Caco-2 (cell line): ENCODE results near the gene PAN2. TPM values are rescaled to one million over a fixed set of nuclear protein-coding genes. Genes with fewer than 3 reads are reported as not detected.
"Not testable (repeated sequence)": the region's sequence is repeated elsewhere in the genome, so short reads cannot be mapped to it uniquely, and the experiment has no call there.

Source experiments
- BruUV-seq: library from RNA; stranded (reverse); fragments of 400-500 nt; replicated peaks from 2 replicates; lab custom pipeline; 2021; lab: Mats Ljungman, UMichigan
- CTCF ChIA-PET: fragments of 300-600 bp; sonication (Branson Sonifier 250); formaldehyde crosslinking; loops from one replicate; lab custom pipeline; 2022; ENCODE audit warnings: antibody characterized with exemption; lab: Charles Lee
- POLR2A ChIA-PET: fragments of 300-600 bp; sonication (Branson Sonifier 250); formaldehyde crosslinking; loops from one replicate; lab custom pipeline; 2022; ENCODE audit warnings: antibody characterized with exemption; lab: Charles Lee
- DNase-seq, 2 experiments: peaks; one replicate each; pipeline versions ENCODE4 v3.0.0 to v3.0.0-alpha.2; 2020 to 2022
- H3K27me3 ChIP-seq: replicated peaks from 2 replicates; pipeline ENCODE4 v1.6.0; 2011; ENCODE audit warnings: low read length; ENCODE audit not compliant: control insufficient read depth, insufficient read depth
- H3K36me3 ChIP-seq: 2 replicates; pipeline ENCODE4 v1.5.1; 2011; ENCODE audit warnings: low read length; ENCODE audit not compliant: control insufficient read depth, insufficient read depth
- H3K4me1 ChIP-seq: fragments of 250-450 bp; sonication (Bioruptor Pico); 2 replicates; pipeline ENCODE4 v1.5.1; 2020; ENCODE audit warnings: mild to moderate bottlenecking
- H3K4me3 ChIP-seq: 2 replicates; pipeline ENCODE4 v1.5.1; 2011; ENCODE audit warnings: low read depth, mild to moderate bottlenecking, control low read depth, low read length
- H3K9me3 ChIP-seq: fragments of 250-450 bp; sonication (Bioruptor Pico); 2 replicates; pipeline ENCODE4 v1.5.1; 2020; ENCODE audit warnings: mild to moderate bottlenecking, moderate library complexity
- H3K27ac Mint-ChIP-seq: one replicate; pipeline ENCODE4 v1.8.0; 2022; ENCODE audit warnings: mixed read lengths; ENCODE audit not compliant: unreplicated experiment
- H3K27me3 Mint-ChIP-seq: one replicate; pipeline ENCODE4 v1.8.0; 2022; ENCODE audit warnings: mixed read lengths; ENCODE audit not compliant: insufficient read depth, unreplicated experiment
- H3K36me3 Mint-ChIP-seq: one replicate; pipeline ENCODE4 v1.8.0; 2022; ENCODE audit warnings: mild to moderate bottlenecking, mixed read lengths; ENCODE audit not compliant: insufficient read depth, unreplicated experiment
- H3K4me1 Mint-ChIP-seq: one replicate; pipeline ENCODE4 v1.8.0; 2022; ENCODE audit warnings: low read depth, mixed read lengths; ENCODE audit not compliant: unreplicated experiment
- H3K4me3 Mint-ChIP-seq: one replicate; pipeline ENCODE4 v1.8.0; 2022; ENCODE audit warnings: mild to moderate bottlenecking, moderate library complexity, mixed read lengths; ENCODE audit not compliant: unreplicated experiment
- H3K9me3 Mint-ChIP-seq: one replicate; pipeline ENCODE4 v1.8.0; 2022; ENCODE audit warnings: mixed read lengths; ENCODE audit not compliant: unreplicated experiment
- intact Hi-C: fragments of 100-400 bp; cut with micrococcal nuclease; formaldehyde crosslinking; loops from one replicate; pipeline ENCODE4 v1.10.0; 2022; ENCODE audit not compliant: unreplicated experiment
- total RNA-seq: library from RNA; stranded (reverse); gene quantifications from 2 replicates; pipeline ENCODE4 v1.2.3, GENCODE V29; 2022
- TF ChIP-seq, protein P1 (sequence below), 2 experiments: fragments of 200-600 bp in 1 of 2; IDR thresholded peaks; 1 replicate in 1 of 2; 2 replicates in 1 of 2; pipeline versions ENCODE4 v1.5.1 to v1.8.0; 2011 to 2022; ENCODE audit warnings: antibody characterized with exemption in 1 of 2, control low read depth in 1 of 2, inconsistent platforms in 1 of 2, low read depth in 1 of 2, low read length in 1 of 2, mild to moderate bottlenecking in 1 of 2, moderate library complexity in 1 of 2; ENCODE audit not compliant: insufficient read depth in 1 of 2, severe bottlenecking in 1 of 2, unreplicated experiment in 1 of 2

Gene PAN2
- total RNA-seq, 1 experiment from 2014 or later: 30.0 TPM

DNA sequence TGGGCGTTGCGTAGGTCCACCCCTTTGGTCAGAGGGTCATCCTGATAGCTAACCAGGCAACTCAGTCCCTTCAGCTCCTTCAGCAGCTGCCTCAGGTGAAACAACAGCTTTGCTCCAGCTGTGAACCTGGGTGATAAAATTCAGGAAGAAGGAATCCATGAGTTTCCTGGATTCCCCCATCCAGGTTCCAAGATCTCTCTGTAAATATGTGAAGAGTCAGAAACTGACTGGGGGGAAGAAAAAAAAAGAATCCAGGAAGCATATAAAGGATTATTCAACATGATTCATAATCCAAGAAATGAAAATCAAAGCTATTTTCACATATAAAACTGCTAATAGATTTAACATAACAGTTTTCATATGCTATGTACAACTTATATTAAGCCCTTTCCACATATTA is 17.5 kb upstream of the PAN2 start:
- CTCF ChIA-PET: no interaction called here

DNA sequence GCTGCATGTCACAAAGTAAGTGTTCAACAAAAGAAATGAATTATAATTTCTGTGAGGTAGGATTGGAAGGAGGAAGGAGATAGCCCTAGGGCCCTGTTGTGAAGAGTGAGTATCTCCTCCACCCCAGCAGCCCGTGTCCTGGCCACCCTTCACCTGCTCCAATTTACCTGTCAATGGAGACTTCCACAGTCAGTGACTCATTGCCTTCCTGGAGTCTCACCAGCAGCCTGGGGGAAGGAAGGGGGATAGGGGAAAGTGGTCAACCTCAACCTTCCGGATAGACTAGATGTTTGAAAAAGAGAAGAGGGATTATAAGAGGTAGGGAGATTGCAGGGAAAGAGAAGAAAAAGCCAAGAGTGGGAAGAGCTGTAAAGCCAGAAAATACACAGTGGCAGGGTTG is 16.9 kb upstream of the PAN2 start:
- no peaks in the 10 kb centered on the region for H3K27me3 Mint-ChIP-seq
- TF ChIP-seq, protein P1, sequence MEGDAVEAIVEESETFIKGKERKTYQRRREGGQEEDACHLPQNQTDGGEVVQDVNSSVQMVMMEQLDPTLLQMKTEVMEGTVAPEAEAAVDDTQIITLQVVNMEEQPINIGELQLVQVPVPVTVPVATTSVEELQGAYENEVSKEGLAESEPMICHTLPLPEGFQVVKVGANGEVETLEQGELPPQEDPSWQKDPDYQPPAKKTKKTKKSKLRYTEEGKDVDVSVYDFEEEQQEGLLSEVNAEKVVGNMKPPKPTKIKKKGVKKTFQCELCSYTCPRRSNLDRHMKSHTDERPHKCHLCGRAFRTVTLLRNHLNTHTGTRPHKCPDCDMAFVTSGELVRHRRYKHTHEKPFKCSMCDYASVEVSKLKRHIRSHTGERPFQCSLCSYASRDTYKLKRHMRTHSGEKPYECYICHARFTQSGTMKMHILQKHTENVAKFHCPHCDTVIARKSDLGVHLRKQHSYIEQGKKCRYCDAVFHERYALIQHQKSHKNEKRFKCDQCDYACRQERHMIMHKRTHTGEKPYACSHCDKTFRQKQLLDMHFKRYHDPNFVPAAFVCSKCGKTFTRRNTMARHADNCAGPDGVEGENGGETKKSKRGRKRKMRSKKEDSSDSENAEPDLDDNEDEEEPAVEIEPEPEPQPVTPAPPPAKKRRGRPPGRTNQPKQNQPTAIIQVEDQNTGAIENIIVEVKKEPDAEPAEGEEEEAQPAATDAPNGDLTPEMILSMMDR (IDR thresholded peaks at IDR 0.05; ENCODE audit: insufficient read depth in 1 of 2, low read depth in 1 of 2, low read length in 1 of 2, severe bottlenecking in 1 of 2, unreplicated experiment in 1 of 2): no peak
- peaks cover 7% of the 10 kb centered on the region for H3K36me3 ChIP-seq
- ChIA-PET POLR2A (interaction anchor here (0.6 to 1.5 kb wide), 2 partner anchors 9 to 35 kb away, joined by 3 to 8 read pairs; partner anchors contain the start of gene STAT2), CTCF (no interaction called here)
- no peak overlapping the region for H3K27ac Mint-ChIP-seq
- intact Hi-C loops: no loop called here
- H3K4me1 Mint-ChIP-seq: no peaks in the 10 kb centered on the region
- no peaks in the 10 kb centered on the region for H3K27me3 ChIP-seq
- no peak for DNase-seq
- H3K4me1 ChIP-seq: no peaks in the 10 kb centered on the region
- no peak overlapping the region for H3K4me3 ChIP-seq
- no peaks in the 10 kb centered on the region for H3K9me3 ChIP-seq
- H3K9me3 Mint-ChIP-seq: no peaks in the 10 kb centered on the region
- H3K4me3 Mint-ChIP-seq: no peak overlapping the region
- BruUV-seq: no TSS peak
- H3K36me3 Mint-ChIP-seq: peaks cover 45% of the 10 kb centered on the region

More for the DNA sequence above, 17.5 kb upstream of the PAN2 start:
- Histone ChIP-seq H3K9me3 (no peaks in the 10 kb centered on the region), H3K27me3 (no peaks in the 10 kb centered on the region), H3K36me3 (peaks cover 6% of the 10 kb centered on the region), H3K4me3 (no peak overlapping the region), H3K4me1 (no peaks in the 10 kb centered on the region)
- no TSS peak for BruUV-seq
- Mint-ChIP-seq H3K36me3 (peaks cover 44% of the 10 kb centered on the region), H3K27ac (no peak overlapping the region), H3K4me1 (no peaks in the 10 kb centered on the region), H3K4me3 (no peak overlapping the region), H3K27me3 (no peaks in the 10 kb centered on the region), H3K9me3 (no peaks in the 10 kb centered on the region)
- intact Hi-C loops: no loop called here
- POLR2A ChIA-PET: interaction anchor here (0.6 to 1.5 kb wide), 2 partner anchors 8 to 35 kb away, joined by 3 to 8 read pairs; partner anchors contain the start of gene STAT2
- TF ChIP-seq, protein P1 (IDR thresholded peaks at IDR 0.05; ENCODE audit: insufficient read depth in 1 of 2, low read depth in 1 of 2, low read length in 1 of 2, severe bottlenecking in 1 of 2, unreplicated experiment in 1 of 2): no peak
- no peak for DNase-seq

DNA sequence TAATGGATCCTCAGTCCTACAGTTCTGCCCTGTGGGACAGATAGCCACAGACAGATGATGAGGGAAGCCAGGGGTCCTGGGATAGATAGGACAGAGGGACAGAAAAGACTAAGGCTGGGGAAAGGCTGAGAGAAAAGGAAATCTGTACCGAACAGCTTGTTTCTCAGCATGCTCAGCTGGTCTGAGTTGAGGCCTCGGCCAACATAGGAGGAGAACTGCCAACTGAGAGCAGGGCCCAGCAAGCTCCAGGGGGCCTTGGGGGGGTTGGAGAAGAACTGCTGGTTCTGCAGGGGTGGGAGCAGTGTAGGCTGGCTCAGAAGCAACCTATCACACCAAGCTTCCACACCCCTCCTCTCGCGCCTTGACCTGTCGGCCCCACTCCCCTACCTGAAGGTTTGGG is 15.0 kb upstream of the PAN2 start:
- no peak overlapping the region for H3K4me3 ChIP-seq
- H3K27me3 ChIP-seq: no peaks in the 10 kb centered on the region
- TF ChIP-seq, protein P1 (IDR thresholded peaks at IDR 0.05; ENCODE audit: insufficient read depth in 1 of 2, low read depth in 1 of 2, low read length in 1 of 2, severe bottlenecking in 1 of 2, unreplicated experiment in 1 of 2): no peak
- Mint-ChIP-seq H3K27ac (no peak overlapping the region), H3K9me3 (no peaks in the 10 kb centered on the region), H3K4me3 (no peak overlapping the region), H3K27me3 (no peaks in the 10 kb centered on the region), H3K4me1 (no peaks in the 10 kb centered on the region), H3K36me3 (peaks cover 39% of the 10 kb centered on the region)
- no TSS peak for BruUV-seq
- peaks cover 7% of the 10 kb centered on the region for H3K36me3 ChIP-seq
- ChIA-PET POLR2A (no interaction called here), CTCF (no interaction called here)
- no peaks in the 10 kb centered on the region for H3K4me1 ChIP-seq
- H3K9me3 ChIP-seq: no peaks in the 10 kb centered on the region
- no peak for DNase-seq
- intact Hi-C loops: no loop called here

DNA sequence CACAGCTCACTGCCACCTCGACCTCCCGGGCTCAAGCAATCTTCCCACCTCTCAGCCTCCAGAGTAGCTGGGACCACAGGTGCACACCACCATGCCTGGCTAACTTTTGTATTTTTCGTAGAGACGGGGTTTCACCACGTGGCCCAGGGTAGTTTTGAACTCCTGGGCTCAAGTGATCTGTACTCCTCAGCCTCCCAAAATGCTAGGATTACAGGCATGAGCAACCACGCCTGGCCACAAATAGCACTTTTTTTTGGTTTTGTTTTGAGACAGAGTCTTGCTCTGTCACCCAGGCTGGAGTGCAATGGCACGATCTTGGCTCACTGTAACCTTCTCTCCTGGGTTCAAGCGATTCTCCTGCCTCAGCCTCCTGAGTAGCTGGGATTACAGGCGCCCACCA is 13.5 kb upstream of the PAN2 start:
- H3K9me3 ChIP-seq, H3K27ac Mint-ChIP-seq, H3K27me3 Mint-ChIP-seq, BruUV-seq, H3K9me3 Mint-ChIP-seq, H3K4me1 ChIP-seq, H3K27me3 ChIP-seq, intact Hi-C loops, DNase-seq, H3K4me3 ChIP-seq, H3K4me1 Mint-ChIP-seq, H3K4me3 Mint-ChIP-seq: not testable (repeated sequence)
- ChIA-PET POLR2A (interaction anchor here (0.6 to 1.9 kb wide), 2 partner anchors 13 to 198 kb away, joined by 6 to 9 read pairs; partner anchors contain the start of gene STAT2), CTCF (interaction anchor here (0.7 kb wide), 1 partner anchor 81 kb away, joined by 6 read pairs; no protein-coding TSS in a partner anchor)
- peaks cover 39% of the 10 kb centered on the region for H3K36me3 Mint-ChIP-seq
- H3K36me3 ChIP-seq: peaks cover 10% of the 10 kb centered on the region
